ENCODE measurements around the gene COQ10A.
"Not testable (repeated sequence)": the region's sequence is repeated elsewhere in the genome, so short reads cannot be mapped to it uniquely, and the experiment has no call there.

Gene COQ10A

DNA sequence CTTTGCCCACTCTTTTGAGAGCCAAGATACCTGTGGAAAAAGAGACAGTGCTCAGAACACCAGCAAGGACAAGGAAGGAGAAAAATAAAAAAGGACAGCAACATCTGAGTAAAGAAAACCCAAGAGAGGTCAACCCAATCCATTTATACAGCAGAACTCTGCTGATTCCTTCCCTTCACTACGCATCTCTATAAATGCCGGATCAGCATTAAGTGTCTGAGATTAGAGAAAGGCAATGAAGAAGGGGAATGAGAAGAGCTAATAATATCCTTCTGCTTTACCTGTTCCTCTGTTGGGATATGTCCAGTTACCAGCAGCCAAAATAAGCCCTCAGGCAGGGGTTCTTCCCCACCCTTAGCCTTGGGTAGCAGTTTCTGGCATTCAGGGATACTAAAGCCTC, 15.8 kb downstream of the COQ10A start:
- no peak for DNase-seq

DNA sequence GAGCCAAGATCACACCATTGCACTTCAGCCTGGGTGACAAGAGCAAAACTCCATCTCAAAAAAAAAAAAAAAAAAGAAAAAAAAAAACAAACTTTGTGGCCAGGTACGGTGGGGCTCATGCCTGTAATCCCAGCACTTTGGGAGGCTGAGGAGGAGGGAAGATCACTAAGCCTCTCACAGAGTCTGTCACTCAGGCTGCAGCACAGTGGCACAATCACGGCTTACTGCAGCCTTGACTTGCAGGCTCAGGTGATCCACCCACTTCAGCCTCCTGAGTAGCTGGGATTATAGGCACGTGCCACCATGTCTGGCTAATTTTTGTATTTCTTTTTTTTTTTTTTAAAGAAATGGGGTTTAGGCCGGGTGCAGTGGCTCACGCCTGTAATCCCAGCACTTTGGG, 17.5 kb downstream of the COQ10A start:
- not testable (repeated sequence) for DNase-seq

DNA sequence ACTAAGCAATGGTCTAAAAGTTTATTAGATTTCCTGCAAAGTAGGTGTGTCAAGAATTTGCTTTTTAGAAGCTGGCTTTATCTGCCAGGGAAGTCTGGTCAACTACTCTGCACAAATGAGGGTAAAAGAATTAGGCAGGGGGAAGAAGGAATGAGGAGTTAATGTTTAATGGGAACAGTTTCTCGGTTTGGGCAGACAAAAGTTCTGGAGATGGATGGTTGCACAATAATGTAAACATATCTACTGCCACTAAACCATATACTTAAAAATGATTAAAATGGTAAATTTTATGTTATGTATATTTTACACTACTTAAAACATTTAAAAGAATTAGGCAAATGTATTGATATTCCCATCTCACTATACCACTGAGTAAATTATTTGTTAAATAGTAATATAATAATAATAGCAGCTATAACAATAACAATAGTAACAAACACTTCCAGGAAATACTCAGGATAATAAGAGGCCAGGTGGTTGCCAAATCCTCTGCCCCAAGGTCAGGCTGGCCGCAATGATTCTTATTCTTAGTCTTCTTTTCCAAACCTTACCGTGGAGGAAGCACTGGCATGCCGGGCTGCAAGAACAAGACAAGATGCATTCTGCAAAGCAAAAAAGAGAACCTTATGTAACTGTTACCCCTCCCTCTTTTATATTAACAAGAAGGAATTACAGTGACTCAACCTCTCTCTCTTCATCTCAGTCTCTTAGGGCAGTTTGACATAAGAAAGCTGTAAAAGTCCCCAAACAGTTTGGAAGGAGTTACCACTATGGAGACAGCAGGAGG, 19.5 kb downstream of the COQ10A start:
- no peak for DNase-seq

DNA sequence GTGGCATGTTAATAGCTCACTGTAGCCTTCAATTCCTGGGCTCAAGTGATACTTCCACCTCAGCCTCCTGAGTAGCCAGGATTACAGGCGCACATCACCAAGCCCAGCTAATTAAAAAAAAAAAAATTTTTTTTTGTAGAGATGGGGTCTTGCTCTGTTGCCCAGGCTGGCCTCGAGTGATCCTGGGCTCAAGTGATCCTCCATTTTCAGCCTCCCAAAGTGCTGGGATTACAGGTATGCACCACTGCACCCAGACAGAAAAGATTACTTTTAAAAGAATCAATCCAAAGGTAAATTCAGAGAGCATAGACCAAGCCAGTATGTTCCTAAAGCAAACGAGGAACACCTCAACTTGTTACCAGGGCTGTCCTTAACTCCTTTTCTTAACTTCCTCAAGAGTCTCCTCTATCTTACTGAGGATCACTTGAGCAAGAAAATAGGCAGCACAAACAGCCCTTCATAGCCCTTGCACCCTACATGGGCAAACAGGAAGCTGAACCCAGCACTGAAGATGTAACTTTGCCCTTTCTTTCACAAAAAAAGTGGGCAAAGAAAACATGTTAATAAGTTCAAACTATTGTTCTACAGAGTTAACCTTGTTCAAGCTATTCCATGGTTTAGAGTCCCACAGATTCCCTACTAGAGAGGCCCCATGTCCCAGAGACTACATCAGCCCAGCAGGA, 22.1 kb downstream of the COQ10A start:
- DNase-seq, result no peak

DNA sequence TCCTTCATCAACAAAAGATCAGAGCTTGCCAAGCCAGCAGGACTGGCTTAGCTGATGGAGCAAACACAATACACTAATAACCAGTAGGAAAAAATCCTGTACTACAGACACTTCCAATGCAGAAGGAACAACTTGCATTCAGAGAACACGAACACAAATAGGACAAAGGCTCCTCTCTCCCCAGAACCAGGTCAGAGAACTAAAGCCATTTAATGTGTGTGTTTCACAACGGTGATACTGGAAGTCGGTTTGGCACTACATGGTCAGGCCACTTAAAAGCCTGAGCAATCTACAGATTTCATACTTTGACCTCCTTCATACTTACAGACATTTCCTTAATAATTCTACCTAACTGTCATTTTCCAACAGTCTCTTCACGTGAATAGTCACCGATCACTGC, 27.1 kb downstream of the COQ10A start:
- DNase-seq, result no peak

DNA sequence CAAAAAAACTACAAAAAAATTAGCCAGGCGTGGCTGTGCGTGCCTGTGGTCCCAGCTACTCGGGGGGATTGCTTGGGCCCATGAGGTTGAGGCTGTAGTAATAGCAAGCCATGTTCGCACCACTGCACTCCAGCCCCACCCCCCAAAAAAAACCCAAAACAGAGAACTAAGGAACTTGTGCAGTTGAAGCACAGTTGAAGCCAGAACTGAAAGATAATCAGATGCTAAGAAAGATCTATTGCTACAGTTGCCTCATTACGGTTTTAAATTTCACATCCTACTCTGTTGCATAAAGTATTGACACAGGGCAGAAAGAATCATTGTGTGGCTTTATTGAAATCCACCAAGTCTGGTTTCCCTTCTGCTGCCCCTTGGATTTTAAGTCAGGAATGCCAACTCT, 29.6 kb downstream of the COQ10A start:
- DNase-seq, result no peak

DNA sequence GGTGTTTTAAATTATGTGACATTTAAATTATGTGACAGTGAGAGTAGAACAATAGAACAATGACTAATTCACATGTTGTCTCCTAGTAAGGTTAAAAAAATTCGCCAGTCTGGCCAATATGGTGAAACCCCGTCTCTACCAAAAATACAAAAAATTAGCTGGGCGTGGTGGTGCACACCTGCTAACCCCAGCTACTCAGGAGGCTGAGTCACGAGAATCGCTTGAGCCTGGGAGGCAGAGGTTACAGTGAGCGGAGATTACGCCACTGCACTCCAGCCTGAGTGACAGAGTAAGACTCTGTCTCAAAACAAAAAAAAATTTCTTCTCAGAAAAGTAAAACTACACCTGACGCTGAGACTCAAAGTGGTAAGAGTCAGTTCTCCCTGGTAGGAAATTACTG, 30.7 kb downstream of the COQ10A start:
- peak; percentile 15 for DNase-seq

DNA sequence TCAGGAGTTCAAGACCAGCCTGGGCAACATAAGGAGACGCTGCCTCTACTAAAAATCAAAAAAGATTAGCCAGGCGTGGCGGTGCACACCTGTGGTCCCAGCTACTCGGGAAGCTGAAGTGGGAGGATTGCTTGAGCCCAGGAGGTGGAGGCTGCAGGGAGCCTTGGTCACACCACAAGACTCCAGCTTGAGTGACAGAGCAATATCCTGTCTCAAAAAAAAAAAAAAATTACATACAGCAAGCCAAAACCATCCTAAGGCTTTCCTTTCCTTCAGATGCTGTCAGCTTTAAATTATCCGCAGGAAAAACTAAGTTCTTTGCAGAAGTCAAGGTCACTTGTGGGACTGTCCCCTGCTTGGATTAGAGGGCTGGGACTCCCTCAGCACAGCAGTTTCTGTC, 32.1 kb downstream of the COQ10A start:
- DNase-seq, result no peak

DNA sequence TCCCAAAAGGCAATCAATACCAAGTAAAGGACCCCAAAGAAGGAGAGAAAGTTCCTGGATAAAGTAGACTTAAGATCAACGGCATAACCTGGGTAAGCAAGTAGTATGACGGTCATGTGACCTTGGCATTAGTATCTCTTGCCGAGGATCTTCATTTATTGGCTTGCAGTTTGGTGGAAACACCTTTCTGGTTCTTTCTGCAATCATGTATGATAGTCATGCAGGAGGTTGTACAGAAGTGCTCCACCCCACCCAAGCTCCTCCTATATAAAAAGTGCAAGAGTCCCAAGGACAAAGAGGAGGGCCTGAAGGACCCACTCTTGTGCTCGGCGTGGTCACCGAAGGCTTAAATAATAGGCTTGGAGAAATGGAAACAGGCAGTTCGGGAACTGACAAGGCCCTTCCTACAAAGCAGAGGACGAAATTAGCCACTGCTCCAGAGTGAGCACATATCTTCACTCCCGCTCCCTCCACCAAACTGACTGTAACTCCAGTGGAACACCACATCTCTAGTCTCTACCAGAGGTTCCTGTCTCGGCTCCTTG, 32.6 kb downstream of the COQ10A start:
- DNase-seq, result peak; percentile 20

DNA sequence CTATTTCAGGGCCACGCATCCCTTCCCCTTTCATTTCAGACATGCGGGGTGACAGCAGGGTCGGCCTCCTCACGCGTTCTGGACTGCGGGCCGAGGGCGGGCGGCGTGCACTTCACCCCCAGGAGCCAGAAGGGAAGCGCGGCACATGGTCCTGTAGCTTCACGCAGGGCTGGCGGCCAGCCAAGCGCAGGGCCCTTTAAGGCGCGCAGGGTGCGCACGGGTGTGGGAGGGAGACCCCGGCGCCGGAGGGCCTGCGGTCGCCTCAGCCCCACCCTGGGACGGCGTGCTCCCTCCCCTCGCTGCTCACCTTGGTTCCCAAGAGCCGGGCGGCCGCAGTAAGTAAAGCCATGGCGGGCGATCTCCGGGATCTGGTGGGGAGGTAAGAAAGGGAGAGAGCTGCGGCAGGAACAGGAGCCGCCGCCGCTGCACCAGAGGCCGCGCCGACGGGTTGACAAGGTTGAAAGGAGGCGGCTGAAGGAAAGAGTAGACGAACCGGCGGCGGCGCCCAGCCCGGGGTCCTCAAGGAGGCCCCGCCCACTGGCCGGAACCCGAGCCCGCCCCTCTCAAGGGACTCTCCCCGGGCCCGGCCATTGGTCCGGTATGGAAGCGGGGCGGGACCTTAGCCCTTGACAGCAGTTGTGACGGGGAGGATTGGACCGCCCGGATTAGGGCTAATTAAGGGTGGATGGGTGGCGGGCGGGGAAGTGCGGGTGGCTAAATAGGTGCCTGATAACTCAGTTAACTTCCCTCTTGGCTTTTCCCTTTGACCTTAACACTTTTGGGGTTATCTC, 33.3 kb downstream of the COQ10A start, which contains the start of gene CS:
TSS of gene CS (minus strand) at position 478 of the 791 bp plus-strand sequence. CDS start at position 349, 129 bp downstream.
- peak; percentile 99 for DNase-seq

DNA sequence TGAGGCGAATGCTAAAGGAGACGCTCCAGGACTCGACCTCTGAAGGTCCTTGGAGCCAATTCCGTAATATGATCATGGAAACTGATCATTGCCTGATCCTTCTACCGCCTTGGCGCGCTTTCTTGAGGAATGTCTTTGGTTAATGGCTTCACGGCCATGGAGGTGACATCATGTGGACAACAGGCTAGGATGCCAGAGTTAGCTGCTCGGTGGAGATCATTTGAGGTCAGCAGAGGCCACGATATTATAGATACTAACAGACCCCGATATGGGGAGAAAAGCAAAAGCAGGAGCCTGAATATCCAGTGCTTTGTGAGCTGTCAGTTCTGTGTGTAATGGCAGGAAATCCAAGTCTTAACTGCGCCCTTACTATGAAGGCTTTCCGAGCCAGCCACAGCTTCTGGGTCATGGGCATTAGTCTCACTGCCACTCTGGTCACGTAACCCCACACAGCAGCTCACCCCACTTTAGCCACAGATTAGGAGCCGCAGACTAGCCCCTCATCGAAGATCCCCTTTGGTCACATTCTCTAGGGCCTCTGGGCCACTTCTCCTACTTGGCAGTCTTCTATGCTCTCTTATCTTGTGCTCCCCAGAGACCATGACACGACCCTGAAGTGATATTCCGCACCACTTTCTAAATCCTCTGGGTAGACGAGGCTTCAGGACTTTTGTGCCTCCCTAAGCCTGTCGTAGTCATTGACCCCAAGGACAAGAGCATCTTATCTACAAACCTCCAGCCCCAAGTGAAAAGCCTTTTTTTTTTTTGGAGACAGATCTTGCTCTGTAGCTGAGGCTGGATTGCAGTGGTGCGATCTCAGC, 34.1 kb downstream of the COQ10A start:
- DNase-seq, result peak; percentile 10

DNA sequence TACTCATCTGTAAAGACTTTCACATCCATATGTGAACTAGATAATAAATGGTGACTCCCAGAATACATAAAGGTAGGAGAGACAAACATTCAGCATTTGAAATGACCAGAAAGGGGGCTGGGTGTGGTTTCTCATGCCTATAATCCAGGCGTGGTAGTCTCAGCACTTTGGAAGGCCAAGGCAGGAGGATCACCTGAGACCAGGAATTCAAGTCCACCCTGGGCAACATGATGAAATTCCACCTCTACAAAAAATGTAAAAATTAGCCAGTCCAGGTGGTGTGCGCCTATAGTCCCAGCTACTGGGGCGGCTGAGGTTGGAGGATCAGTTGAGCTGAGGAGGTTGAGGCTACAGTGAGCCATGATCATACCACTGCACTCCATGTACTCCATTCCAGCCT, 37.5 kb downstream of the COQ10A start:
- no peak for DNase-seq

DNA sequence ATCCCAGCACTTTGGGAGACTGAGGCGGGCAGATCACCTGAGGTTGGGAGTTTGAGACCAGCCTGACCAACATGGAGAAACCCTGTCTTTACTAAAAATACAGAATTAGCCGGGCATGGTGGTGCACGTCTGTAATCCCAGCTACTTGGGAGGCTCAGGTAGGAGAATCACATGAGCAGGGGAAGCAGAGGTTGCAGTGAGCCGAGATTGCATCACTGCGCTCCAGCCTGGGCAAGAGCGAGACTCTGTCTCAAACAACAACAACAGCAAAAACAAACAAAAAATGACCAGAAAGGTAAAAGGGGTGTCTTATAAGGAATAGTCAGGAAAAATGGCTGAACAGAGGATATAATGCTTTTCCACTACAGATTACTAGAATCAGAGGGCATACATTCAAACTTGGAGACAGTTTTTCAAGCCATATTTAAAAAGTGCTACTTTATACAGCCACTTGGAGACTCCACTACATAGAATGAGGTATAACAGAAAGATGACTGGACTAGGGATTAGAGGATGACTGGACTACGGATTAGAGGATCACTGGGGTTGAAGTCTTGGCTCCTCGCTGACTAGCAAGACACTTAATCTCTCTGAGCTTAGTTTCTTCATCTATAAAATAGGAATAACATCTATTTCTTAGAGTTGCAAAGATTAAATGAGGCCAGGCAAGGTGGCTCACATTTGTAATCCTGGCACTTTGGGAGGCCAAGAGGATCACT, 38.3 kb downstream of the COQ10A start:
- DNase-seq, result no peak

DNA sequence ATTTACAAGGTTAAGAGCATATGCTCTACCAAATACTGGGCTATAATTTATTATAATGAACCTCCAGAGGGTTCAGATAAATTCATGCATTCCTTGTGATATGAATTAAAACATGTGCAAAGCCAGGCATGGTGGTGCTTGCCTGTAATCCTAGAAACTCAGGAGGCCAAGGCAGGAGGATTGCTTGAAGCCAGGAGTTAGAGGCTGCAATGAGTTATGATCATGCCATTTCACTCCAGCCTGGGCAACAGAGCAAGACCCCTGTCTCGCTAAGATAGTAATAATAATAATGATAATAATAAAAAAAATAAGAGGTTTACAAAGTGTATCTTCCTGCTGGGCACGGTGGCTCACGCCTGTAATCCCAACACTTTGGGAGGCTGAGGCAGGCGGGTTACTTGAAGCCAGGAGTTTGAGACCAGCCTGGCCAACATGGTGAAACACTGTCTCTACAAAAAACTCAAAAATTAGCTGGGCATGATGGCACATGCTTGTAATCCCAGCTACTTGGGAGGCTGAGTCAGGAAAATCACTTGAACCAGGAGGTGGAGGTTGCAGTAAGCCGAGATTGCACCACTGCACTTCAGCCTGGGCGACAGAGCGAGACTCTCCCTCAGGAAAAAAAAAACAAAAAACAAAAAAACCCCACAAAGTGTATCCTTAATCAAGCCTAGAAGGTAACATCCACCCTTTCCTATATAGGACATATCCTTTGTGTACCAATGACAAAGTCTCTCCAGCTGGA, 40.7 kb downstream of the COQ10A start:
- no peak for DNase-seq

DNA sequence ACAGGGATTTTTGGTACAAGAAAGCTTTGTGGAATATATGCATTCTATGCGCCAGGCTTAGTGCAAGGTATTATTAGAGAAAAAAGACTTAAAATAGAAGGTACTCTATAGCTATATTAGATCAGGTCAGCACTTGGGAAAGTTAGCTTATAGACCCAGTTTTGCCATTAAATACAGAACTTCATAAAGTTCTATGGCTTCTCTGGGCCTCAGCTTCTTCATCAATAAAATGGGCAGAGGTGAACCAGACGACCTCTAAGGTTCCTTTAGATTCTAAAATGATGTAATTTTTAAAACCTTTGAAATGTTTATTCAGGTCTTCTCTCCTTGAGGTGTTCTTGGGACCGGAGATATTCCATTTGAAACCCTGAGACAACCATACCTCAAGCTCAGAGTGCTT, 42.0 kb downstream of the COQ10A start:
- DNase-seq, result no peak

DNA sequence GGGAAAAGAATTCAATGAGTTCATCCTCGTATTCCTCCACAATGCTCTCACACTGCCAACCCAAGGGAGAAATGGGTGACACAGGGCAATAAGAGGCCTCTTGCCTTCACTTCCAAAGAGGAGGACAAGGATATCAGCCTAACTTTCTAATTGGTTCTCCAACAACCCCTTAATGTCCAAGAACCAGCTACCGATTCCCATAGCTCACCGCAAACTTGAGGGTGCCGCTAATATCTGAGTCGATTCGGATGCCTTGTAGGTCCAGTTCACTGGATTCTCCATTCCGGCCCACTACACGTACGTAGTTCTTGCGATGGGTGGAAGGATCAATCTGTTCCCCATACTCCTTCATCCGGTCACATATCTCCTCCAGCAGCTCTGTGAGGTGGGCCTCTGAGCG, 44.3 kb downstream of the COQ10A start:
- DNase-seq, result no peak

DNA sequence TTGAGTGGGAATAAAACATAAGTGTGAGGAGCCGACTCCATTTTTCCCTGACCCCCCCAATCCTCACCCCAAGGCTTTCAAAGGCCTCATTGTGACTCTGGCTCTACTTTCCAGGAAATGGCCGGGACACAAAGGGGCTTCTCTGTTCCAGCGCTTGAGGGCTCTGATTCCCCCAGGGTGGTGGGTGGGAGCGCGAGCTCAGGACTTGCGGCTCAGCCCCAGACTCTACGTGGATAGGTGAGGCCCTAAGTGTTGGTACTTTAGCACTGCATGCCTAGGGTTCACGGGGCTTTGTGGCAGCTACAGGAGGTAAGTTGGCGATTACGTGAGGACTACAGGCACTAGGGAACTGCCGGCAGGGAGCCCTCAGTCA, 48.5 kb downstream of the COQ10A start:
- no peak for DNase-seq

DNA sequence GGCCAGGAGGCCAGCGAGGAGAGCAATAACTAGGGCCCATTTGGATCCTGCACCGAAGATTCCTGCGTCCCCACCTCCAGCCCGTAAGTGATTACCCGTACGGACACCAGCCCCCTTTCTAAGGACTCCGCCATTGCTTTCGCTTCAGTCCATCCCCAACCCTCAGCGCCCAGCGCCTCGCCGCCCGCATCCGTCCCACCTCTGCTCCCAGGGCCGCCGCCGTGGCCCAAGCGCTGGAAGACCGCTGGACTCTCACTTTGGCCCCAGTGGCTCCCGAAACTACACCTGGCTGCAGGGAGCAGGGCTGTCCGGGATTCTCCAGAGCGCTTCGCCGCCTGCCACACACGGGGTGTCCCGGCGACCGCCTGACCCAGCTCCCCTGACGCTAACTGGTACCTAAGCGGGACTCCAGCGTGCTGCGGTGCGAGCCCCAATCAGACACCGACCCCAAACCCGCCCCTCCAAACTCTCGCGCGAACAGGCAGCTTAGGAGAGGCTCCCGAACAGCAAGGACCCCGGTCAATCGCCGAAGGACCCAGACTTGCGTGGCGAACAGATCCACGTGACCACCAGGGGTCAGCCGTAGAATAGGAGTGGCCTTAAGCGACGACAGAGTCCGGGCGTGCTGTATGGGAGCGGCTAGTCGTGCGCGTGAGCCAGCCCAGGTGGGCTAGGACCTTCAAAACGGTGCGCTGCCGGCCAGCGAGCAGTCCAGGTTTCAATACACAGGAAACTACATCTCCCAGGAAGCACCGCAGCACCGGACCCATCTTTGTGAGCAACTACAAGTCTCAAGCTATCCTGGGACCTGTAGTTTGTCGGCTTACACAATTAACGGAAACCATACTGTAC, 49.1 kb downstream of the COQ10A start, which contains the start of gene CNPY2:
TSS of gene CNPY2 (minus strand) at position 367 of the 852 bp plus-strand sequence. CDS start 771 bp downstream, outside the sequence.
- DNase-seq, result peak; percentile 95

DNA sequence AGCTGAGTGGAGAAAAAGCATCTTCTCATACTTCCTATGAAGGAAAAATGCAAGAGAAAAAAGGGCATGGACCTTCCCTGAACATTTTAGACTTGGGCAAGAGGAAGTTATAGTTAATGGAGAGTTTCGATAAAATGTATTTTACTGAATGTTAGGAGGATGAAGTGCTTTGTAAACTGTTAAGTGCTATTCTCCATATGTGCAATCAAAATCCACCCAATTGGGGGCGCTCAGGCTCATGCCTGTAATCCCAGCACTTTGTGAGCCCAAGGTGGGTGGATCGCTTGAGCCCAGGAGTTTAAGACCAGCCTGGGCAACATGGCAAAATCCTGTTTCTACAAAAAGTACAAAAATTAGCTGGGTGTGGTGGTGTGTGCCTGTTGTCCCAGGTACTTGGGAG, 50.9 kb downstream of the COQ10A start:
- DNase-seq, result no peak
